ENCODE data around the gene KPNA6.

GRCh38 chr1:32151319-32151787 lies 43.5 kb downstream of the KPNA6 start:
- TF ChIP-seq EZH2 (IDR thresholded peaks at IDR 0.05), result no peak
- no peak for TF ChIP-seq POLR2AphosphoS5 (IDR thresholded peaks at IDR 0.05; ENCODE audit: borderline replicate concordance, low read depth, low read length)
- no peak for TF ChIP-seq FOXP2 (optimal IDR thresholded peaks at IDR 0.05; ENCODE audit: control extremely low read depth, extremely low read length, insufficient read depth)

Data from SK-N-MC (cell line).